HL-60 (cell line): Measurements from ENCODE around the gene LZTR1.

Experiments used
- DNase-seq, 2 experiments: peaks; one replicate each; pipeline ENCODE4 v3.0.0-alpha.2; 2010 to 2020; ENCODE audit warnings: low read depth in 1 of 2, low spot score in 1 of 2
- H3K27ac ChIP-seq: fragments of 250-450 bp; sonication (Bioruptor Pico); replicated peaks from 2 replicates; pipeline ENCODE4 v1.5.1; 2020; ENCODE audit warnings: mild to moderate bottlenecking, moderate library complexity
- H3K27me3 ChIP-seq: fragments of 250-450 bp; sonication (Bioruptor Pico); 2 replicates; pipeline ENCODE4 v1.5.1; 2021; ENCODE audit warnings: mild to moderate bottlenecking, moderate library complexity; ENCODE audit not compliant: insufficient read depth, poor library complexity, severe bottlenecking
- H3K4me3 ChIP-seq: replicated peaks from 2 replicates; pipeline ENCODE4 v1.5.1; 2011; ENCODE audit warnings: mild to moderate bottlenecking, control low read depth, low read length; ENCODE audit not compliant: insufficient read depth
- GABPA ChIP-seq: IDR thresholded peaks from 2 replicates; pipeline ENCODE4 v1.6.1; 2012; ENCODE audit warnings: low read depth
- POLR2AphosphoS5 ChIP-seq: IDR thresholded peaks from 2 replicates; pipeline ENCODE4 v1.6.1; 2012; ENCODE audit warnings: low read depth
- SPI1 ChIP-seq: IDR thresholded peaks from 2 replicates; pipeline ENCODE4 v1.6.1; 2012; ENCODE audit warnings: low read depth, mild to moderate bottlenecking, borderline replicate concordance
- TF ChIP-seq, protein P1 (sequence below): IDR thresholded peaks from one replicate; pipeline ENCODE4 v1.5.1; 2011; ENCODE audit warnings: low read length, control low read depth, inconsistent platforms; ENCODE audit not compliant: insufficient read depth
- TF ChIP-seq, protein P2 (sequence below): IDR thresholded peaks from 2 replicates; pipeline ENCODE4 v1.6.1; 2012; ENCODE audit warnings: low read depth; ENCODE audit not compliant: insufficient replicate concordance

LZTR1 gene

DNA sequence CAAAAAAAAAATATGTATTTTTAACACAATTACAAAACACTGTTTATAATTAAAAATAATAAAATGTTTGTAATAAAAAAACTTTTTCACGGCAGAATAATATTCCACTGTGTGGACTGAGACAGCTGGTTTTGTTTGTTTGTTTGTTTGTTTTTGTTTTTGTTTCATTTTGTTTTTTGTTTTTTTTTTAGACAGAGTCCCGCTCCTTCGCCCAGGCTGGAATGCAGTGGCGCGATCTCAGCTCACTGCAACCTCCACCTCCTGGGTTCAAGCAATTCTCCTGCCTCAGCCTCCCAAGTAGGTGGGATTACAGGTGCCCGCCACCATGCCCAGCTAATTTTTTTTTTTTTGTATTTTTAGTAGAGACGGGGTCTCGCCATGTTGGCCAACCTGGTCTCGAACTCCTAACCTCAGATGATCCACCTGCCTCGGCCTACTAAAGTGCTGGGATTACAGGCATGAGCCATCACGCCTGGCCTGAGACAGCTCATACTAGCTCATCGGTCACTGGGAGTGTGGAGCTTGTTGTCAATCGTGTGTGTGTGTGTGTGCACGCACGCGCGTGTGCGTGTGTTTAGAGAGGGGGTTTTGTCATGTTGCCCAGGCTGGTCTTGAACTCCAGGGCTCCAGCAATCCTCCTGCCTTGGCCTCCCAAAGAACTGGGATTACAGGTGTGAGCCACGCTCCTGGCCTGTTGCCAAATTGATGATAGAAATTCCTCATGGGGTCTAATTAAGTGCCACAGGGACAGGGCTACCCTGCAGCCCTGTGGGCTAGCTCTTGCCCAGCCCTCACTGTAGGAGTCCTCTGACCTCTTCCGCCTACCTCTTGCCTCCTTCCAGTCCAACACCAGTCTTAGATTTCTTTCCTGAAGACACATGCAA is 22.3 kb upstream of the LZTR1 start:
- DNase-seq, result no peak
- H3K27ac ChIP-seq, result no peak overlapping the region

DNA sequence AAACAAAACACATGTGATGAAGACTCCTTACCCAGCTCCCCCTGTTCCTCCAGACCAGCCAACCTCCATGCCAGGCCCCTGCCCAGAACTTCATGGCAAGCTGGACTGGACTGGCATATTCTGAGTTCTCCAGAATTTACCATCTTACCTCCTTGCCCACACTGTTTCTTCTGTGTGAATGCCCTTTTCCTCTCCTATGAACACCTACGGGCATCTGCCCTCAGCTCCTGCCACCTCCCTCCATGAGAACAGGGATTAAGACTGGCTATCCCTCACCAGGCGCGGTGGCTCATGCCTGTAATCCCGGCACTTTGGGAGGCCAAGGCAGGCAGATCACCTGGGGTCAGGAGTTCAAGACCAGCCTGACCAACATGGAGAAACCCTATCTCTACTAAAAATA is 21.5 kb upstream of the LZTR1 start:
- TF ChIP-seq, protein P1, sequence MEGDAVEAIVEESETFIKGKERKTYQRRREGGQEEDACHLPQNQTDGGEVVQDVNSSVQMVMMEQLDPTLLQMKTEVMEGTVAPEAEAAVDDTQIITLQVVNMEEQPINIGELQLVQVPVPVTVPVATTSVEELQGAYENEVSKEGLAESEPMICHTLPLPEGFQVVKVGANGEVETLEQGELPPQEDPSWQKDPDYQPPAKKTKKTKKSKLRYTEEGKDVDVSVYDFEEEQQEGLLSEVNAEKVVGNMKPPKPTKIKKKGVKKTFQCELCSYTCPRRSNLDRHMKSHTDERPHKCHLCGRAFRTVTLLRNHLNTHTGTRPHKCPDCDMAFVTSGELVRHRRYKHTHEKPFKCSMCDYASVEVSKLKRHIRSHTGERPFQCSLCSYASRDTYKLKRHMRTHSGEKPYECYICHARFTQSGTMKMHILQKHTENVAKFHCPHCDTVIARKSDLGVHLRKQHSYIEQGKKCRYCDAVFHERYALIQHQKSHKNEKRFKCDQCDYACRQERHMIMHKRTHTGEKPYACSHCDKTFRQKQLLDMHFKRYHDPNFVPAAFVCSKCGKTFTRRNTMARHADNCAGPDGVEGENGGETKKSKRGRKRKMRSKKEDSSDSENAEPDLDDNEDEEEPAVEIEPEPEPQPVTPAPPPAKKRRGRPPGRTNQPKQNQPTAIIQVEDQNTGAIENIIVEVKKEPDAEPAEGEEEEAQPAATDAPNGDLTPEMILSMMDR, result no peak
- no peak for TF ChIP-seq SPI1
- TF ChIP-seq, protein P2, sequence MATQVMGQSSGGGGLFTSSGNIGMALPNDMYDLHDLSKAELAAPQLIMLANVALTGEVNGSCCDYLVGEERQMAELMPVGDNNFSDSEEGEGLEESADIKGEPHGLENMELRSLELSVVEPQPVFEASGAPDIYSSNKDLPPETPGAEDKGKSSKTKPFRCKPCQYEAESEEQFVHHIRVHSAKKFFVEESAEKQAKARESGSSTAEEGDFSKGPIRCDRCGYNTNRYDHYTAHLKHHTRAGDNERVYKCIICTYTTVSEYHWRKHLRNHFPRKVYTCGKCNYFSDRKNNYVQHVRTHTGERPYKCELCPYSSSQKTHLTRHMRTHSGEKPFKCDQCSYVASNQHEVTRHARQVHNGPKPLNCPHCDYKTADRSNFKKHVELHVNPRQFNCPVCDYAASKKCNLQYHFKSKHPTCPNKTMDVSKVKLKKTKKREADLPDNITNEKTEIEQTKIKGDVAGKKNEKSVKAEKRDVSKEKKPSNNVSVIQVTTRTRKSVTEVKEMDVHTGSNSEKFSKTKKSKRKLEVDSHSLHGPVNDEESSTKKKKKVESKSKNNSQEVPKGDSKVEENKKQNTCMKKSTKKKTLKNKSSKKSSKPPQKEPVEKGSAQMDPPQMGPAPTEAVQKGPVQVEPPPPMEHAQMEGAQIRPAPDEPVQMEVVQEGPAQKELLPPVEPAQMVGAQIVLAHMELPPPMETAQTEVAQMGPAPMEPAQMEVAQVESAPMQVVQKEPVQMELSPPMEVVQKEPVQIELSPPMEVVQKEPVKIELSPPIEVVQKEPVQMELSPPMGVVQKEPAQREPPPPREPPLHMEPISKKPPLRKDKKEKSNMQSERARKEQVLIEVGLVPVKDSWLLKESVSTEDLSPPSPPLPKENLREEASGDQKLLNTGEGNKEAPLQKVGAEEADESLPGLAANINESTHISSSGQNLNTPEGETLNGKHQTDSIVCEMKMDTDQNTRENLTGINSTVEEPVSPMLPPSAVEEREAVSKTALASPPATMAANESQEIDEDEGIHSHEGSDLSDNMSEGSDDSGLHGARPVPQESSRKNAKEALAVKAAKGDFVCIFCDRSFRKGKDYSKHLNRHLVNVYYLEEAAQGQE, result no peak
- no peak for TF ChIP-seq POLR2AphosphoS5
- no peak for TF ChIP-seq GABPA
- Histone ChIP-seq H3K27me3 (no peaks in the 10 kb centered on the region), H3K4me3 (no peak overlapping the region), H3K27ac (no peak overlapping the region)
- no peak for DNase-seq

More for the DNA sequence above, 22.3 kb upstream of the LZTR1 start:
- H3K4me3 ChIP-seq, result no peak overlapping the region
- H3K27me3 ChIP-seq, result no peaks in the 10 kb centered on the region
- TF ChIP-seq GABPA, result no peak
- no peak for TF ChIP-seq POLR2AphosphoS5
- TF ChIP-seq, protein P2, result no peak
- no peak for TF ChIP-seq SPI1
- TF ChIP-seq, protein P1, result no peak

DNA sequence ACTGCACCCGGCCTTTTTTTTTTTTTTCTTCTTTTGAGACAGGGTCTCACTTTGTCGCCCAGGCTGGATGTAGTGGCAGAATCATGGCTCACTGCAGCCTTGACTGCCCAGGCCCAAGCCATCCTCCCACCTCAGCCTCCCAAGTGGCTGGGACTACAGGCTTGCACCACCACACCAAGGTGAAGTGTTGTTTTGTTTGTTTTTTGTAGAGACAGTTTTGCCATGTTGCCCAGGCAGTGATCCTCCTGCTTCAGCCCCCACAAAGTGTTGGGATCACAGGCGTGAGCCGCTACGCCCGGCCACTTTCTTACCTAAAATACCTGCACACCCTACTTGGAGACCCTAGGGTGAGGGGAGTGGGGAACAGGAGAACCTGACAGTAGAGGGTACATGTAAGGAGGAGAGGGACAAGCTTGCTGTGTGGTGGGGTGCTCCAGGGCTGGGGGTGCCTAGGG is 19.6 kb upstream of the LZTR1 start:
- no peak for DNase-seq
- Histone ChIP-seq H3K27me3 (no peaks in the 10 kb centered on the region), H3K27ac (no peak overlapping the region), H3K4me3 (no peak overlapping the region)
- TF ChIP-seq, protein P1, result no peak
- TF ChIP-seq SPI1, result no peak
- no peak for TF ChIP-seq POLR2AphosphoS5
